Skeletal muscle satellite cell (primary cell): ENCODE results near the gene GRN.
"Not testable (repeated sequence)": the region's sequence is repeated elsewhere in the genome, so short reads cannot be mapped to it uniquely, and the experiment has no call there.

Source experiments
- H3K27me3 ChIP-seq: 2 replicates; pipeline ENCODE4 v1.7.0; 2013; ENCODE audit warnings: low read length; ENCODE audit not compliant: control insufficient read depth, insufficient read depth
- H3K36me3 ChIP-seq: 2 replicates; pipeline ENCODE4 v1.7.0; 2013; ENCODE audit warnings: mild to moderate bottlenecking, control low read depth, low read length; ENCODE audit not compliant: insufficient read depth
- H3K4me1 ChIP-seq: 2 replicates; pipeline ENCODE4 v1.7.0; 2013; ENCODE audit warnings: low read length; ENCODE audit not compliant: control insufficient read depth, insufficient read depth
- H3K4me2 ChIP-seq: 2 replicates; pipeline ENCODE4 v1.7.0; 2013; ENCODE audit warnings: mild to moderate bottlenecking, low read length
- H3K4me3 ChIP-seq: 2 replicates; pipeline ENCODE4 v1.7.0; 2013; ENCODE audit warnings: low read length
- H3K9ac ChIP-seq: 2 replicates; pipeline ENCODE4 v1.7.0; 2013; ENCODE audit warnings: mild to moderate bottlenecking, low read depth, low read length, moderate library complexity
- H3K9me3 ChIP-seq: replicated peaks from 2 replicates; pipeline ENCODE4 v1.7.0; 2013; ENCODE audit warnings: mild to moderate bottlenecking, control low read depth, low read length

The GRN gene

DNA sequence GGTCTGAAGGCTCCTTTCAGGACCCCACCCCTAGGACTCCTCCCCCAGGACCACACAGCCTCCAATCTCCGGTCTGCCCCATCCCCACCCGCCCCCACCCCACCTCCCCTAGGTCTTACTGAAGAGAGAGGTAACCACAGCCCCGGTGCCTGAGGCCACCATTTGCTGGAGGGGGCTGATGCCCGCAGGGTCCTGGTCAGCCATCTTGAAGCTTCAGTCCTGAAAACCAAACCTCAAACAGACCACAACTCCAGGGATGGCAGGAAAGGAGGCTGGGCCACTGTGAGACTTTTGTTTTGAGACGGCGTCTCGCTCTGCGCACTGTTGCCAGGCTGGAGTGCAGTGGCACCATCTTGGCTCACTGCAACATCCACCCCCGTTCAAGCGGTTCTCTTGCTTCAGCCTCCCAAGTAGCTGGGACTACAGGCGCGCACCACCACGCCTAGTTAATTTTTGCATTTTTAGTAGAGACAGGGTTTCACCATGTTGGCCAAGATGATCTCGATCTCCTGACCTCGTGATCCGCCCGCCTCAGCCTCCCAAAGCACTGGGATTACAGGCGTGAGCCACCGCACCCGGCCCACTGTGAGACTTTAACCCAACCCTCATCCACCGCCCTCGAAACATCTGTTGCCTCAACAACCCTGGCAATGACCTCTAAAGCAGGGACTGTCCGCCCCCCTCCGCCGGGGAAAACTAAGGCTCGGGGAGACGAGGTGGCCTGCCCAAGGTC lies 21.6 kb upstream of the GRN start:
- Histone ChIP-seq H3K9me3 (no peaks in the 10 kb centered on the region), H3K9ac (peak overlapping the region; percentile 86), H3K4me1 (peaks cover 11% of the 10 kb centered on the region), H3K4me3 (peak overlapping the region; percentile 92), H3K27me3 (no peaks in the 10 kb centered on the region), H3K4me2 (peak overlapping the region; percentile 91), H3K36me3 (peaks cover 31% of the 10 kb centered on the region)

DNA sequence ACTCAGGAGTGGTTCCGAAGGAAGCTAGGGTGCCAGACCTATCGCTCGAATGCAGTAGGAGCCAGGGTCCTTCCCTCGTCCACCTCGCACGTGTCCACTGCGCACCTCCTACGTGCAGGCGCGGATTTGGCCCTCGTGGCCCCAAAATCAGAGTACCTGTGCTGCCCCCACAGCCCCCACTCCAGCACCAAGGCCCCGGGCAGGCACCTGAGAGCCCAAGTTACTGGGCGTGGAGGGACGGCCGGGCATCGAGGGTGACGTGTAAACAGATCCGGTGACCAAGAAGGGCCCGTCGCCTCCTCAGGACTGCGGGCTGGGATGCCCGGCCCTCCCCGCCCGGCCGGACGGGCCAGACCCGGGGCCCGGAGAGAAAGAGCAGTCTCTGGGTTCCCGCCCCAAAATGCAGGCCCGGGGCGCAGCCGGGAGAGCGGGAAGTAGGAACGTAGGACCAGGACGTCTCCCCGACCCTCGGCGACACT lies 21.0 kb upstream of the GRN start:
- Histone ChIP-seq H3K9ac (peak overlapping the region; percentile 86), H3K9me3 (no peaks in the 10 kb centered on the region), H3K27me3 (no peaks in the 10 kb centered on the region), H3K4me1 (peaks cover 15% of the 10 kb centered on the region), H3K4me2 (peak overlapping the region; percentile 91), H3K36me3 (peaks cover 28% of the 10 kb centered on the region), H3K4me3 (peak overlapping the region; percentile 92)

DNA sequence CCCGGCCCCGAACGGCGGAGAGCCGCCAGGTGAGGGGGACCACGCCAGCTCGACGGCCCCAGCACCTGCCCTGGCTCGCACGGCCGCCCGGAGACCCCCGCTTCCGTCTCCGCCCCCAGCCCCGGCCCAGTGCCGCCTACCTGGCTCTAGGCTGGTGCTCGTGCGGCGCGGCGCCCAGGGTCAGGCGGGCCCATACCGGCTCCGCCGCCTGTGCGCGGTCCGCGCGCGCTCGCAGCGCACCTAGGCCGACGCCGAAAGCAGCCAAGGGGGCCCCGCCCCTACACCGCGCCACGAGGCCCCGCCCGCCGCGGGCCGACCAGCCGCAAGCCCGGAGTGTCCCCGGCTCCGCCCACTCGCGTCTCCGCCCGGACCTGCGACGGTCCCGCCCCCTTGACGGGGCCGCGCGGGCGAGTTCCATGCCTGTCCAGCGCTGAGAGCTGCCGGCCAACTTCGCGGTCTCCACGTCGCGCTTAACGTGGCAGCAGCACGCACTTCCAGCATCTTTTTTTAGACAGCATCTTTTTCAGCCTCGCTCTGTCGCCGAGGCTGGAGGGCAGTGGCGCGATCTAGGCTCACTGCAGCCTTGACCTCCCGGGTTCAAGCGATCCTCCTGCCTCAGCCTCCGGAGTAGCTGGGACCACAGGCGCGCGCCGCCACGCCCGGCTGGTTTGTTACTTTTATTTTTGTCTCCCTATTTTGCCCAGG lies 20.4 kb upstream of the GRN start, which contains the start of gene SLC25A39:
SLC25A39 (minus strand) TSS at position 253 of the 705 bp plus-strand sequence. CDS start 1,261 bp downstream, outside the sequence.
- Histone ChIP-seq H3K9ac (peak within 1 kb of the TSS; percentile 86), H3K36me3 (peaks cover 24% of the 10 kb centered on the region), H3K4me2 (peak within 1 kb of the TSS; percentile 91), H3K4me1 (peaks cover 15% of the 10 kb centered on the region), H3K4me3 (peak within 1 kb of the TSS; percentile 92), H3K9me3 (no peaks in the 10 kb centered on the region), H3K27me3 (no peaks in the 10 kb centered on the region)

DNA sequence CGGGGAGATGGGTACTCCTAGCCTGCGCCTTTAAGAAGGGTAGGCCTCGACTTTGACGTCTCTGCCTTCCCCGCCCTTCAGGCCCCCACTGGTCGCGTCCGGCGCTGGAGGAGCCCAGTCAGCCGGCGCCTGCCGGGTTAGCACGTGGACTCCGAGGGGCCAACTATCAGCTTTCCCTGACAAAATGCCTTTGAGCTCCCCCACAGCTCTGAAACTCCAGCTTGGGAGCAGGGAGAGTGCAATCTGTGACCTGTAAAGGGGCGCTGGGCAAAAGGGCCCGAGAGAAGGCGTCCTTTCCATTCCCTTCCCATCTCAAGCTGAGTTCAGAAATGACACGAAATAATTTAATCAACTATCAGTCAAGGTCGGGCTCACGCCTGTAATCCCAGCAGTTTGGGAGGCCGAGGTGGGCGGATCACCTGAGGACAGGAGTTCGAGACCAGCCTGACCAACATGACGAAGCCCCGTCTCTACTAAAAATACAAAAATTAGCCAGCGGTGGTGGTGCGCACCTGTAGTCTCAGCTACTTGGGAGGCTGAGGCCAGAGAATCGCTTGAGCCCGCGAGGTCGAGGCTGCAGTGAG lies 18.1 kb upstream of the GRN start:
- H3K9me3 ChIP-seq = no peaks in the 10 kb centered on the region
- H3K9ac ChIP-seq = no peak overlapping the region
- peak overlapping the region; percentile 60 for H3K4me2 ChIP-seq
- H3K36me3 ChIP-seq = peaks cover 3% of the 10 kb centered on the region
- H3K4me3 ChIP-seq = peak overlapping the region; percentile 26
- H3K27me3 ChIP-seq = no peaks in the 10 kb centered on the region
- H3K4me1 ChIP-seq = peaks cover 15% of the 10 kb centered on the region

DNA sequence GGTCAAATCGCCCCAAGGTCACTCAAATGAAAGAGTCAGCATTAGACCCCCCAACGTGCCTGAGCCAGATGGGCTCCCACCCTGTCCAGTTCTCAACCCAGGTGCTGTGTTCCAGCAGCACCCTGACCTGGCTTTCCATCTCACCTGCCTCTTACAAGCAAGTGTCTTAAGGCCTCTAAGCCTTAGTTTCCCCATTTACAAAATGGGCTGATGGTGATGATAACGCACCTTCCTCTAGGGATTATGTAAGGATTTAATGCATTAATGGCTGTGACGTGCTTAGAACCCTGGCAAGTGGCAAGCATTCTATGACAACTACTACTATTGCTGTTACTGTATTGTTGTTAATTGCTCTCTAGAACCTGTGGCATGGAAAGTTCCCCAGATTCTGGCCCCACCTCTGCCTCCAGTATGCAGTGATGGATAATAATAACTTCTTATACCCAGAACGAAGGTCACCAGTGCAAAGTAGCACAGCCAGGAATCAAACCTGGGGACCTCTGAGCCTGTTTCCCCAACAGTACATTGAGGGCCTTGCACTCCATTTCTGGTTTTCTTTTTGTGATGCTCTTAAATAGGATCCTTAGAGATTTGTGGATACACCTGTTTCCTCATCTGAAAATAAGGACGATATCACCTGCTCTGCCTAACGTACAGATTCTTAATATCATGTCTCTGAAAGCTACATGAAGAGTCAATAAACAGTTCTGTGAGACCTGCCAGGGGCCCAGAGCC lies 17.2 kb upstream of the GRN start:
- H3K4me3 ChIP-seq = no peak overlapping the region
- no peak overlapping the region for H3K9ac ChIP-seq
- no peaks in the 10 kb centered on the region for H3K36me3 ChIP-seq
- no peaks in the 10 kb centered on the region for H3K27me3 ChIP-seq
- H3K4me1 ChIP-seq = peaks cover 15% of the 10 kb centered on the region
- H3K9me3 ChIP-seq = no peaks in the 10 kb centered on the region
- H3K4me2 ChIP-seq = no peak overlapping the region

DNA sequence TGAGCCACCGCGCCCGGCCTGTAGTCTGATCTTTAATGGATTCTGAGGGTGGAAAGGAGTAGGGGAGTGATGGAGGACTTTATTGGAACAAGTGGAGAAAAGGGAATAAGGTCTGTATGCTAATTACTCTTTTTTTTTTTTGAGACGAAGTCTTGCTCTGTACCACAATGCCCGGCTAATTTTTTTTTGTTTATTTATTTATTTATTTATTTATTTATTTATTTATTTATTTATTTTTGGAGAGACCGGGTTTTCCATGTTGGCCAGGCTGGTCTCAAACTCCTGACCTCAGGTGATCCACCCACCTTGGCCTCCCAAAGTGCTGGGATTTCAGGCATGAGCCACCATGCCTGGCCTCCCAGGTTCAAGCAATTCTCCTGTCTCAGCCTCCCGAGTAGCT lies 15.6 kb upstream of the GRN start:
- H3K36me3 ChIP-seq, H3K4me1 ChIP-seq, H3K4me3 ChIP-seq, H3K9me3 ChIP-seq, H3K9ac ChIP-seq, H3K4me2 ChIP-seq, H3K27me3 ChIP-seq: not testable (repeated sequence)

DNA sequence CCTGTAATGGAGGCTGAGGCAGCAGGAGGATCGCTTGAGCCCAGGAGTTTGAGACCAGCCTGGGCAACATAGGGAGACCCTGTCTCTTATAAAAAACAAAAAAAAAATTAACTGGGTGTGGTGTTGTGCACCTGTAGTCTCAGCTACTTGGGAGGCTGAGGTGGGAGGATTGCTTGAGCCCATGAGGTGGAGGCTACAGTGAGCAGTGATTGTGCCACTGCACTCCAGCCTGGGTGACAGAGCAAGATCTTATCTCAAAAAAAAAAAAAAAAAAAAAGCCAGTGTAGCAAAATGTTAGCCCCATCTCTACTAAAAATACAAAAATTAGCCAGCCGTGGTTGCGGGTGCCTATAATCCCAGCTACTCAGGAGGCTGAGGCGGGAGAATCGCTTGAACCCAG lies 14.8 kb upstream of the GRN start:
- H3K36me3 ChIP-seq, H3K9ac ChIP-seq, H3K9me3 ChIP-seq, H3K4me2 ChIP-seq, H3K27me3 ChIP-seq, H3K4me3 ChIP-seq, H3K4me1 ChIP-seq: not testable (repeated sequence)

DNA sequence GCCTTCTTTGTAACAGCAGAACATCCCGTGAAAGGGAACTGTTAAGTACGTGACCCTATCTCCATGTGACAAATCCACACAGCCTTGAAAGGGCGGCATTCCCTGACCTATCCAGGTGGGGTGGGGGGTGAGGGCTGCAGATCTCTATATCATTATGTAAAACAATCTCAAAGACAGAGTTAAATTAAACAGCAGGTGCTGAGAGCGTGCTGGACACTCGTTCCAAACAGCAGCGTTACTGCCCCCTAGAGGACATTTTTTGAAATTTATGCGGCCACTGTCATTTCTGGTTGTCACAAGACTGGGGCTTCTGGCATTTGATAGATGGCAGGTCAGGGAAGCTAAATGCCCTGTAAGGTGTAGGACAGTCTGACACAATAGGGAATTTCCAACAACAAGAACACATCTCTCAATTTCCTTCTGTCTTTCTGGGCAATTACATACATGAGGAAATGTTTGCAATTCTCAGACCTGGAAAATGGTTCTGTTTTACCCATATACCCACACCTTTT lies 13.8 kb upstream of the GRN start:
- peaks cover 8% of the 10 kb centered on the region for H3K4me1 ChIP-seq
- no peak overlapping the region for H3K4me3 ChIP-seq
- no peak overlapping the region for H3K9ac ChIP-seq
- no peaks in the 10 kb centered on the region for H3K9me3 ChIP-seq
- peaks cover 6% of the 10 kb centered on the region for H3K27me3 ChIP-seq
- H3K36me3 ChIP-seq = no peaks in the 10 kb centered on the region
- no peak overlapping the region for H3K4me2 ChIP-seq

DNA sequence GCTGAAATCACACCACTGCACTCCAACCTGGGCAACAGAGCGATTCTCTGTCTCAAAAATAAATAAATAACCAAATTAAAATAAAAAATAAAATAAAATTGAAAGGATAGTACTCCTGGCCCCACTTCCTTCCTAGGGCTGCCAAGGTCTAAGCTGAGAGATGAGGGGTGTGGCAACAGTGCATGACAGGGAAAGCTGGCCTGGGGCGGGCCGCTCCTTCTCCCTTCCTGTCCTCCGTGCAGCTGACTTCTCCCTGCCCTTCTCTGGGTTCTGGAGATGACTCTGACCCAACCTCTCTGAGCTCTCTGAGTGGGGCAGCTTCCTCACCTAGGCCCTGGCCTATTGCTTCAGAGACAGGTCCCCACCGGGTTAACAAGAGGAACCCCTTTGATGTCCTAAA lies 11.7 kb upstream of the GRN start:
- H3K27me3 ChIP-seq = peaks cover 6% of the 10 kb centered on the region
- no peak overlapping the region for H3K4me2 ChIP-seq
- no peak overlapping the region for H3K9ac ChIP-seq
- H3K9me3 ChIP-seq = no peaks in the 10 kb centered on the region
- no peak overlapping the region for H3K4me3 ChIP-seq
- H3K4me1 ChIP-seq = peaks cover 5% of the 10 kb centered on the region
- H3K36me3 ChIP-seq = no peaks in the 10 kb centered on the region

DNA sequence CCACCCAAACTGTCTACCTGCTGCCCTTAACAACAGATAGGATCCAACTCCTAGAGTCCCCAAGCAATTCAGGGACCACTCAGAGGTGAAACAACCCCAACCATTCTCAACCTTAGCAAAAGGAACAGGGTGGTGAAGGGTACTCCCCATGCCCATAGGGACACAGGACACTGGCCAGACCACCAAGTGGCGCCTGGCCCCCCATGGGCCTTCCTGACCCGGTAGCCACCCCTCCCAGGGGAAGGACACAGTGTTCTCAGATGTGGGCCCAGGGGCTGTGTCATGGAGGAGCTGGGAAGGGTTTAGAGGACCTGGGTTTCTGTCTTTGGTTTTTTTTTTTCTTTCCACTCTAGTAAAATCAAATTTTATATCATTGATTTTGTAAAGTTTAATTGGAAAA lies 10.8 kb upstream of the GRN start:
- H3K9me3 ChIP-seq = no peaks in the 10 kb centered on the region
- no peaks in the 10 kb centered on the region for H3K36me3 ChIP-seq
- peaks cover 3% of the 10 kb centered on the region for H3K4me1 ChIP-seq
- H3K9ac ChIP-seq = no peak overlapping the region
- peaks cover 6% of the 10 kb centered on the region for H3K27me3 ChIP-seq
- no peak overlapping the region for H3K4me3 ChIP-seq
- no peak overlapping the region for H3K4me2 ChIP-seq

DNA sequence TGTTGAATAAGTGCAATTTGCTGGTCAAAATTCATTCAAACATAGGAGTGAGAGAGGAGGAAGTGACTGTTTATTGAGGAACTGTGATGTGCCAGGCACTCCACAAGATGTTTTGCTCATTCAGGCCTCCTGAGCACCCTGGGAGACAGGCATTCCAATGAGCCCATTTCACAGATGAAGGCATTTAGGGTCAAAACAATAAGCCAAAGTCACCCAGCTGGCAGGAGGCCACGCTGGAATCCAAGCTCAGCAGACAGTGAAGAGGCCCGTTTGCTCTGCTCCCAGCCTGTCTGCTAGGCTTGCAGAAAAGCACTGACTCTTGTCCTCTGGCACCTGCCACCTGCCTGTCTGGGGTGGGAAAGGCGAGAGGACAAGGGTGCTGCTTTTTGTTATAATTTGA lies 10.4 kb upstream of the GRN start:
- Histone ChIP-seq H3K4me1 (peaks cover 3% of the 10 kb centered on the region), H3K4me3 (no peak overlapping the region), H3K36me3 (no peaks in the 10 kb centered on the region), H3K27me3 (peaks cover 6% of the 10 kb centered on the region), H3K9ac (no peak overlapping the region), H3K4me2 (no peak overlapping the region), H3K9me3 (no peaks in the 10 kb centered on the region)
